ENCODE data around the gene GMPR. TPM values are rescaled to one million over a fixed set of nuclear protein-coding genes. Genes with fewer than 3 reads are reported as not detected.
A peak's percentile ranks its signal among the peaks of the same experiment; 100 is the strongest.

The GMPR gene
- polyA plus RNA-seq, 1 donor (not counting 4 experiments of a cell fraction or from before 2014, with no cell fraction given): 0.50 TPM

GRCh38 chr6:16241321-16241689 is 2.9 kb downstream of the GMPR start:
- no peaks in the 10 kb centered on the region for H3K79me2 ChIP-seq (ENCODE audit: control insufficient read depth, insufficient read depth, low read length)
- no peak for FAIRE-seq
- no peak for DNase-seq (ENCODE audit: low read depth, low spot score)
- H3K9me3 ChIP-seq (ENCODE audit: control insufficient read depth, low read depth, low read length): no peaks in the 10 kb centered on the region
- H3K27me3 ChIP-seq (ENCODE audit: control insufficient read depth, extremely low read depth, insufficient read depth, low read length): peaks cover 22% of the 10 kb centered on the region
- peaks cover 26% of the 10 kb centered on the region for H3K4me1 ChIP-seq (ENCODE audit: control insufficient read depth, extremely low read depth, insufficient read depth, low read length)
- H2AFZ ChIP-seq (ENCODE audit: control insufficient read depth, low read length): no peak overlapping the region
- no peaks in the 10 kb centered on the region for H3K9me1 ChIP-seq (ENCODE audit: control insufficient read depth, extremely low read depth, insufficient read depth, low read length)
- no peak overlapping the region for H3K4me3 ChIP-seq (ENCODE audit: control insufficient read depth in 2 of 3, extremely low read depth in 1 of 3, insufficient read depth in 2 of 3, low read depth in 1 of 3, low read length in 3 of 3)
- dilution Hi-C loops (cut with MboI; ENCODE audit: extremely low pct_ligation_motif_present, low sequenced_read_pairs): no loop called here
- H3K36me3 ChIP-seq (ENCODE audit: control insufficient read depth in 2 of 2, extremely low read depth in 1 of 2, insufficient read depth in 2 of 2, low read length in 2 of 2): no peaks in the 10 kb centered on the region
- no peak overlapping the region for H3K4me2 ChIP-seq (ENCODE audit: control insufficient read depth, extremely low read depth, insufficient read depth, low read depth, low read length)
- no peaks in the 10 kb centered on the region for H4K20me1 ChIP-seq (ENCODE audit: control insufficient read depth, extremely low read depth, insufficient read depth, low read length)
- H3K9ac ChIP-seq (ENCODE audit: control insufficient read depth, extremely low read depth, insufficient read depth, low read length): no peak overlapping the region
- TF ChIP-seq EZH2 (IDR thresholded peaks at IDR 0.05; ENCODE audit: low read length): no peak
- TF ChIP-seq CTCF (optimal IDR thresholded peaks at IDR 0.05 in 1 of 3, IDR thresholded peaks at IDR 0.05 in 1 of 3, conservative IDR thresholded peaks at IDR 0.05 in 1 of 3; ENCODE audit: extremely low read depth in 1 of 3, insufficient read depth in 2 of 3, low read length in 3 of 3): no peak
- no peak overlapping the region for H3K27ac ChIP-seq (ENCODE audit: control insufficient read depth, insufficient read depth, low read length)

GRCh38 chr6:16243055-16243454 is 4.7 kb downstream of the GMPR start:
- no peaks in the 10 kb centered on the region for H4K20me1 ChIP-seq (ENCODE audit: control insufficient read depth, extremely low read depth, insufficient read depth, low read length)
- H3K9me1 ChIP-seq (ENCODE audit: control insufficient read depth, extremely low read depth, insufficient read depth, low read length): no peaks in the 10 kb centered on the region
- H3K4me3 ChIP-seq (ENCODE audit: control insufficient read depth in 2 of 3, extremely low read depth in 1 of 3, insufficient read depth in 2 of 3, low read depth in 1 of 3, low read length in 3 of 3): no peak overlapping the region
- no peak overlapping the region for H3K27ac ChIP-seq (ENCODE audit: control insufficient read depth, insufficient read depth, low read length)
- no peak for TF ChIP-seq CTCF (optimal IDR thresholded peaks at IDR 0.05 in 1 of 3, IDR thresholded peaks at IDR 0.05 in 1 of 3, conservative IDR thresholded peaks at IDR 0.05 in 1 of 3; ENCODE audit: extremely low read depth in 1 of 3, insufficient read depth in 2 of 3, low read length in 3 of 3)
- TF ChIP-seq EZH2 (IDR thresholded peaks at IDR 0.05; ENCODE audit: low read length): no peak
- H2AFZ ChIP-seq (ENCODE audit: control insufficient read depth, low read length): no peak overlapping the region
- peaks cover 21% of the 10 kb centered on the region for H3K4me1 ChIP-seq (ENCODE audit: control insufficient read depth, extremely low read depth, insufficient read depth, low read length)
- no peaks in the 10 kb centered on the region for H3K36me3 ChIP-seq (ENCODE audit: control insufficient read depth in 2 of 2, extremely low read depth in 1 of 2, insufficient read depth in 2 of 2, low read length in 2 of 2)
- peak; percentile 56 for FAIRE-seq
- H3K4me2 ChIP-seq (ENCODE audit: control insufficient read depth, extremely low read depth, insufficient read depth, low read depth, low read length): peak overlapping the region; percentile 11
- dilution Hi-C loops (cut with MboI; ENCODE audit: extremely low pct_ligation_motif_present, low sequenced_read_pairs): no loop called here
- H3K9me3 ChIP-seq (ENCODE audit: control insufficient read depth, low read depth, low read length): no peaks in the 10 kb centered on the region
- no peak overlapping the region for H3K9ac ChIP-seq (ENCODE audit: control insufficient read depth, extremely low read depth, insufficient read depth, low read length)
- H3K27me3 ChIP-seq (ENCODE audit: control insufficient read depth, extremely low read depth, insufficient read depth, low read length): peaks cover 15% of the 10 kb centered on the region
- no peak for DNase-seq (ENCODE audit: low read depth, low spot score)
- no peaks in the 10 kb centered on the region for H3K79me2 ChIP-seq (ENCODE audit: control insufficient read depth, insufficient read depth, low read length)

Measured in keratinocyte (primary cell).